Kidney epithelial cell (primary cell): ENCODE data around the gene FANCC. TPM values are rescaled to one million over a fixed set of nuclear protein-coding genes. Genes with fewer than 3 reads are reported as not detected.

ENCODE experiments used
- DNase-seq: peaks from one replicate; pipeline ENCODE4 v3.0.0-alpha.2; 2010; ENCODE audit warnings: low read depth
- H3K27me3 ChIP-seq: 2 replicates; pipeline ENCODE4 v1.6.0; 2011; ENCODE audit warnings: low read length; ENCODE audit not compliant: control insufficient read depth, insufficient read depth
- H3K36me3 ChIP-seq: 2 replicates; pipeline ENCODE4 v1.5.1; 2011; ENCODE audit warnings: low read length; ENCODE audit not compliant: control insufficient read depth, insufficient read depth
- H3K4me3 ChIP-seq: 2 replicates; pipeline ENCODE4 v1.5.1; 2011; ENCODE audit warnings: low read depth, mild to moderate bottlenecking, control low read depth, low read length
- CTCF ChIP-seq: IDR thresholded peaks from 2 replicates; pipeline ENCODE4 v1.5.1; 2011; ENCODE audit warnings: mild to moderate bottlenecking, moderate library complexity, low read length, control low read depth, inconsistent platforms; ENCODE audit not compliant: insufficient read depth, poor library complexity, severe bottlenecking
- total RNA-seq: library from RNA; depleted of rRNA; stranded (reverse); fragments of >200 nt; gene quantifications from 2 replicates; pipeline ENCODE4 v1.2.3, GENCODE V29; 2015

Gene FANCC
- total RNA-seq, 1 donor from 2014 or later: 6.1 TPM

DNA sequence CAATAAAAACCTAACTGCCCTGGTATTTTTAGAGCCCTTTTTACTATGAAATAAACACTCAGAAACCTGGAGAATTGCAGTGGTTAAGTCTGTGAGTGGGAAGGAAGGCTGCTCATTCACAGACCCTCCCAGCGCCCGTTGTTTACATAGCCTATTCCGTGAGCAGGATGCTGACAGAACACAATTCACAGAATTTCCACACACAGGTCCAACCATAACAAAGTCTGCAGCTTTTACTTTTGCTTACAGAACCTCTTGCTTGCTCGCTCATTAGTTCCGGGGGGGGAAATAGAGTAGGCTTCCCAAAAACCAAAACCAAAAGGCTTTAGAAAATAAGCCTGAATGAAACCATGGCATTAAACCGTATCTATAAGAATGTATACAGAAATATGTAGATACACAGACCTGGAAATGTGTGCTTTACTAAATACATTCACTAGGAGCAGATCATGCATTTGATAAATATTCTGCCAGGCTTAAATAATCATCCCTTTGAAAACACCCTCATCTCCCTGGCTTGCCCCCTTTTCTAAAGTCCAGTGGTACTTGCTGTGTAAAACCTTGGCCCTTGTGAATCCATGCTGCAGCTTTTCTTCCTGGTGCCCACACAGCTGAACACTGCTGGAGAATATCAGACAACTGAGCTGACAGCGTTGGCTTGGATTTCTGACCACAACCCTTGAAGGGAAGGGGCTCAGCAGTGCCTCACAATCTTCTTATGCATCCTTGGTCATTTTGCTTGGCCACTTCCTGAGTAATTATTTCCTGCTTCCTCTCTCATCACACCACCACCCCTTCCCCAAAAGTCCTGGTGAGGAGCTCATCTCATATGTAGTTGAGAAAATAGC lies 128.0 kb downstream of the FANCC start:
- no peak for TF ChIP-seq CTCF
- DNase-seq: no peak
- no peaks in the 10 kb centered on the region for H3K36me3 ChIP-seq
- no peaks in the 10 kb centered on the region for H3K27me3 ChIP-seq
- H3K4me3 ChIP-seq: no peak overlapping the region

- Histone ChIP-seq H3K36me3 (no peaks in the 10 kb centered on the region), H3K27me3 (no peaks in the 10 kb centered on the region), H3K4me3 (no peak overlapping the region)
- TF ChIP-seq CTCF: no peak
- DNase-seq: no peak
These were observed 129.1 kb downstream of the FANCC start for GRCh38 chr9:95188459-95188858.

GRCh38 chr9:95185956-95186355 lies 131.6 kb downstream of the FANCC start:
- no peaks in the 10 kb centered on the region for H3K27me3 ChIP-seq
- H3K36me3 ChIP-seq: no peaks in the 10 kb centered on the region
- H3K4me3 ChIP-seq: no peak overlapping the region
- TF ChIP-seq CTCF: no peak
- no peak for DNase-seq

DNA sequence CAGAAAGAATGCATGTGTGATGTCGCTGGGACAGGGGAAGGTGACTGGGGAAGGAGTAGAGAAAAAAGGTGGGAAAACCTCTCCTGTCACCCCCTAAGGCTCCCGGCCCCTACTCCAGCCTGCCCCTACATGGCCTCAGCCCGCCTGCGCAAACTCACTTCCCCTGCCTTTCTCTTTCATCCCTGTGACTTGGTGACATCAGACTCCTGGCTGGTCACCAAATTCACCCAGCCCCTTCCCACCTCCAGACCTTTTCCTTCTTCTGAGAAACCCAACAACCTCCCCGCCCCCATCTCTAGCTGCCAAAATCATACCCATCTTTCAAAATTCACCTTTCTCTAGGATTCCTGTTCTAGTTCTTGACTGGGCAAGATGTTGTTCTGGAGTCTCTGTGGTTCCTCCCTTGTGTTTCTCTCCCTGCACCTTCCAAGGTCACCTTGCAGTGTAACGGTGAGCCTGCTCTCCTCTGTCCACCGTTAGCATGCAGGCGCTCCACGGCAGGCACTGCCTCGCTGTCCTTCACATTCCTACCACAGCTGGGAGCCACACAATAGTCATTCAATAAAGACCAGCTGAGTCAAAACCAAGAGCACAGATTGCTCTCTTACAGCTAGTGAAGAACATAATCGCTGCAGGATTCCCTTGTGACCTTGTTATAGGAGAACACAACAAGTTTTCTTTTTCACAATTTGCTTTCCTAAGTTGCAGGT lies 134.5 kb downstream of the FANCC start:
- TF ChIP-seq CTCF: peak; percentile 48
- DNase-seq: no peak

GRCh38 chr9:95181835-95182234 lies 135.7 kb downstream of the FANCC start:
- TF ChIP-seq CTCF: no peak
- DNase-seq: no peak
- H3K4me3 ChIP-seq: no peak overlapping the region
- H3K36me3 ChIP-seq: no peaks in the 10 kb centered on the region
- H3K27me3 ChIP-seq: no peaks in the 10 kb centered on the region

More for the DNA sequence above, 134.5 kb downstream of the FANCC start:
- Histone ChIP-seq H3K27me3 (no peaks in the 10 kb centered on the region), H3K4me3 (no peak overlapping the region), H3K36me3 (no peaks in the 10 kb centered on the region)
